Measurements from ENCODE around the gene PCDHB3. TPM values are rescaled to one million over a fixed set of nuclear protein-coding genes. Genes with fewer than 3 reads are reported as not detected.
"Not testable (repeated sequence)": the region's sequence is repeated elsewhere in the genome, so short reads cannot be mapped to it uniquely, and the experiment has no call there.

Gene PCDHB3
- total RNA-seq, 4 donors from 2014 or later = 1.0 to 6.9 (median 2.8) TPM

DNA sequence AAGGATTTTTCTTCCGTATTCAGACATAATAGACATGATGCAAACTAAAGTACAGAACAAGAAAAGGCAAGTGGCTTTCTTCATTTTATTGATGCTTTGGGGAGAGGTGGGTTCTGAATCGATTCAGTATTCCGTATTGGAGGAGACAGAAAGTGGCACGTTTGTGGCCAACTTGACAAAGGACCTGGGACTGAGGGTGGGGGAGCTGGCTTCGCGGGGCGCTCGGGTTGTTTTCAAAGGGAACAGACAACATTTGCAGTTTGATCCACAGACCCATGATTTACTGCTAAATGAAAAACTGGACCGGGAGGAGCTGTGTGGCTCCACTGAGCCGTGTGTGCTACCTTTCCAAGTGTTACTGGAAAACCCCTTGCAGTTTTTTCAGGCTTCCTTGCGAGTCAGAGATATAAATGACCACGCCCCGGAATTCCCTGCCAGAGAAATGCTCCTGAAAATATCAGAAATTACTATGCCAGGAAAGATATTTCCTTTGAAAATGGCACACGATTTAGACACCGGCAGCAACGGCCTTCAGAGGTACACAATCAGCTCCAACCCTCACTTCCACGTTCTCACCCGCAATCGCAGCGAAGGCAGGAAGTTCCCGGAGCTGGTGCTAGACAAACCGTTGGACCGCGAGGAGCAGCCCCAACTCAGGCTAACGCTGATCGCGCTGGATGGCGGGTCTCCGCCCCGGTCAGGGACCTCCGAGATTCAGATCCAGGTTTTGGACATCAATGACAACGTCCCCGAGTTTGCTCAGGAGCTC, 50.1 kb downstream of the PCDHB3 start:
- TF ChIP-seq, protein P1, sequence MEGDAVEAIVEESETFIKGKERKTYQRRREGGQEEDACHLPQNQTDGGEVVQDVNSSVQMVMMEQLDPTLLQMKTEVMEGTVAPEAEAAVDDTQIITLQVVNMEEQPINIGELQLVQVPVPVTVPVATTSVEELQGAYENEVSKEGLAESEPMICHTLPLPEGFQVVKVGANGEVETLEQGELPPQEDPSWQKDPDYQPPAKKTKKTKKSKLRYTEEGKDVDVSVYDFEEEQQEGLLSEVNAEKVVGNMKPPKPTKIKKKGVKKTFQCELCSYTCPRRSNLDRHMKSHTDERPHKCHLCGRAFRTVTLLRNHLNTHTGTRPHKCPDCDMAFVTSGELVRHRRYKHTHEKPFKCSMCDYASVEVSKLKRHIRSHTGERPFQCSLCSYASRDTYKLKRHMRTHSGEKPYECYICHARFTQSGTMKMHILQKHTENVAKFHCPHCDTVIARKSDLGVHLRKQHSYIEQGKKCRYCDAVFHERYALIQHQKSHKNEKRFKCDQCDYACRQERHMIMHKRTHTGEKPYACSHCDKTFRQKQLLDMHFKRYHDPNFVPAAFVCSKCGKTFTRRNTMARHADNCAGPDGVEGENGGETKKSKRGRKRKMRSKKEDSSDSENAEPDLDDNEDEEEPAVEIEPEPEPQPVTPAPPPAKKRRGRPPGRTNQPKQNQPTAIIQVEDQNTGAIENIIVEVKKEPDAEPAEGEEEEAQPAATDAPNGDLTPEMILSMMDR (IDR thresholded peaks at IDR 0.05) = no peak
- no peak for TF ChIP-seq POLR2A (IDR thresholded peaks at IDR 0.05)
- no peaks in the 10 kb centered on the region for H3K27me3 ChIP-seq
- no peaks in the 10 kb centered on the region for H3K36me3 ChIP-seq
- H3K4me1 ChIP-seq = no peaks in the 10 kb centered on the region
- no peak overlapping the region for H3K4me3 ChIP-seq
- DNase-seq = no peak
- peaks cover 0 to 40% of the 10 kb centered on the region in 2 donors for H3K9me3 ChIP-seq
- intact Hi-C loops (cut with DNase I; ENCODE audit: low total_unique reads) = no loop called here
- H3K27ac ChIP-seq = no peak overlapping the region

DNA sequence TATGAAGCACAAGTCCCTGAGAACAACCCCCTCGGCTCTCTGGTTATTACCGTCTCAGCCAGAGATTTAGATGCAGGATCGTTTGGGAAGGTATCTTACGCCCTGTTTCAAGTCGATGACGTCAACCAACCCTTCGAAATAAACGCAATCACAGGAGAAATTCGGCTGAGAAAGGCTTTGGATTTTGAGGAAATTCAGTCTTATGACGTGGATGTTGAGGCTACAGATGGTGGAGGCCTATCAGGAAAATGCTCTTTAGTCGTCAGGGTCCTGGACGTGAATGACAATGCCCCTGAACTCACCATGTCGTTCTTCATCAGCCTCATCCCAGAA, 50.7 kb downstream of the PCDHB3 start:
- intact Hi-C loops (cut with DNase I; ENCODE audit: low total_unique reads) = no loop called here
- Histone ChIP-seq H3K27me3 (no peaks in the 10 kb centered on the region), H3K9me3 (peaks cover 0 to 41% of the 10 kb centered on the region in 2 donors), H3K27ac (no peak overlapping the region), H3K4me1 (no peaks in the 10 kb centered on the region), H3K4me3 (no peak overlapping the region), H3K36me3 (no peaks in the 10 kb centered on the region)
- TF ChIP-seq POLR2A (IDR thresholded peaks at IDR 0.05) = no peak
- TF ChIP-seq, protein P1 (IDR thresholded peaks at IDR 0.05) = no peak
- no peak for DNase-seq

DNA sequence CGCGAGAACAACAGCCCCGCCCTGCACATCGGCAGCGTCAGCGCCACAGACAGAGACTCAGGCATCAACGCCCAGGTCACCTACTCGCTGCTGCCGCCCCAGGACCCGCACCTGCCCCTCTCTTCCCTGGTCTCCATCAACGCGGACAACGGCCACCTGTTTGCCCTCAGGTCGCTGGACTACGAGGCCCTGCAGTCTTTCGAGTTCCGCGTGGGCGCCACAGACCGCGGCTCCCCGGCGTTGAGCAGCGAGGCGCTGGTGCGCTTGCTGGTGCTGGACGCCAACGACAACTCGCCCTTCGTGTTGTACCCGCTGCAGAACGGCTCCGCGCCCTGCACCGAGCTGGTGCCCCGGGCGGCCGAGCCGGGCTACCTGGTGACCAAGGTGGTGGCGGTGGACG, 51.4 kb downstream of the PCDHB3 start:
- peaks cover 0 to 47% of the 10 kb centered on the region in 2 donors for H3K9me3 ChIP-seq
- H3K27me3 ChIP-seq; H3K4me1 ChIP-seq; DNase-seq; H3K4me3 ChIP-seq; intact Hi-C loops (cut with DNase I; ENCODE audit: low total_unique reads); H3K27ac ChIP-seq; H3K36me3 ChIP-seq: not testable (repeated sequence)

DNA sequence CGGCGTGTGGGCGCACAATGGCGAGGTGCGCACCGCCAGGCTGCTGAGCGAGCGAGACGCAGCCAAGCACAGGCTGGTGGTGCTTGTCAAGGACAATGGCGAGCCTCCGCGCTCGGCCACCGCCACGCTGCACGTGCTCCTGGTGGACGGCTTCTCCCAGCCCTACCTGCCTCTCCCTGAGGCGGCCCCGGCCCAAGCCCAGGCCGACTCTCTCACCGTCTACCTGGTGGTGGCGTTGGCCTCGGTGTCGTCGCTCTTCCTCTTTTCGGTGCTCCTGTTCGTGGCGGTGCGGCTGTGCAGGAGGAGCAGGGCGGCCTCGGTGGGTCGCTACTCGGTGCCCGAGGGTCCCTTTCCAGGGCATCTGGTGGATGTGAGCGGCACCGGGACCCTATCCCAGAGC, 51.8 kb downstream of the PCDHB3 start:
- H3K4me1 ChIP-seq; intact Hi-C loops (cut with DNase I; ENCODE audit: low total_unique reads); H3K36me3 ChIP-seq; H3K4me3 ChIP-seq; DNase-seq; H3K27ac ChIP-seq; H3K27me3 ChIP-seq: not testable (repeated sequence)
- H3K9me3 ChIP-seq = peaks cover 0 to 51% of the 10 kb centered on the region in 2 donors

Other genes with a start within 250 kb of the PCDHB3 start
- gene PCDHA10, start 244.6 kb upstream of the PCDHB3 start, total RNA-seq = 1 to 10 TPM in 2 of 4 donors, under 1 TPM in 2; under 0.01 to 3.1 (median 1.6) TPM
- gene PCDHA11, start 231.5 kb upstream of the PCDHB3 start, total RNA-seq = 1 to 10 TPM in 1 of 4 donors, under 1 TPM in 3; 0.26 to 2.1 (median 0.63) TPM
- 1 to 10 TPM in 3 of 4 donors, under 1 TPM in 1; 0.98 to 9.4 (median 1.5) TPM for gene PCDHA12, start 225.2 kb upstream of the PCDHB3 start, total RNA-seq
- gene PCDHA13, start 218.3 kb upstream of the PCDHB3 start, total RNA-seq = 1 to 10 TPM in 2 of 4 donors, under 1 TPM in 1, not detected in 1; 0.70 to 2.8 (median 2.1) TPM
- gene PCDHAC1, start 174.2 kb upstream of the PCDHB3 start, total RNA-seq = 1 to 10 TPM in 2 of 4 donors, under 1 TPM in 1, not detected in 1; under 0.01 to 1.7 (median 1.2) TPM
- 1 to 10 TPM in 2 of 4 donors, under 1 TPM in 2; under 0.01 to 7.1 (median 1.1) TPM for gene PCDHAC2, start 134.0 kb upstream of the PCDHB3 start, total RNA-seq
- gene PCDHB1, start 49.1 kb upstream of the PCDHB3 start, total RNA-seq = under 1 TPM in 1 of 4 donors, not detected in 3; 0.28 TPM
- gene PCDHB2, start 5.9 kb upstream of the PCDHB3 start, total RNA-seq = 1 to 10 TPM in 3 of 4 donors, not detected in 1; 2.3 to 8.4 (median 4.9) TPM
- 10 to 100 TPM in 1 of 4 donors, 1 to 10 TPM in 2, under 1 TPM in 1; 0.59 to 10.5 (median 6.0) TPM for gene PCDHB4, start 21.3 kb downstream of the PCDHB3 start, total RNA-seq
- gene PCDHB5, start 34.7 kb downstream of the PCDHB3 start, total RNA-seq = 10 to 100 TPM in 3 of 4 donors, 1 to 10 TPM in 1; 1.2 to 16.4 (median 12.6) TPM
- 1 to 10 TPM in 3 of 4 donors, under 1 TPM in 1; 0.51 to 4.2 (median 1.7) TPM for gene PCDHB6, start 49.6 kb downstream of the PCDHB3 start, total RNA-seq
- gene PCDHB7, start 72.2 kb downstream of the PCDHB3 start, total RNA-seq = 1 to 10 TPM in 3 of 4 donors, under 1 TPM in 1; 0.51 to 8.0 (median 5.7) TPM
- 1 to 10 TPM in 2 of 4 donors, under 1 TPM in 2; under 0.01 to 5.4 (median 2.1) TPM for gene PCDHB8, start 77.3 kb downstream of the PCDHB3 start, total RNA-seq
- gene PCDHB16, start 81.9 kb downstream of the PCDHB3 start, total RNA-seq = 10 to 100 TPM in 1 of 4 donors, 1 to 10 TPM in 3; 3.8 to 10.2 (median 5.0) TPM
- 1 to 10 TPM; 1.8 to 5.5 (median 4.8) TPM for gene PCDHB9, start 86.7 kb downstream of the PCDHB3 start, total RNA-seq
- gene PCDHB10, start 91.9 kb downstream of the PCDHB3 start, total RNA-seq = 1 to 10 TPM; 2.6 to 8.3 (median 4.7) TPM
- 1 to 10 TPM; 2.4 to 9.8 (median 6.9) TPM for gene PCDHB11, start 99.2 kb downstream of the PCDHB3 start, total RNA-seq
- gene PCDHB12, start 108.2 kb downstream of the PCDHB3 start, total RNA-seq = 10 to 100 TPM in 1 of 4 donors, 1 to 10 TPM in 2, under 1 TPM in 1; 0.88 to 20.5 (median 9.1) TPM
- 10 to 100 TPM in 1 of 4 donors, 1 to 10 TPM in 3; 6.2 to 26.1 (median 8.5) TPM for gene PCDHB13, start 113.4 kb downstream of the PCDHB3 start, total RNA-seq
- 10 to 100 TPM in 2 of 4 donors, 1 to 10 TPM in 2; 3.6 to 14.7 (median 9.3) TPM for gene PCDHB14, start 122.9 kb downstream of the PCDHB3 start, total RNA-seq
- gene PCDHB15, start 144.9 kb downstream of the PCDHB3 start, total RNA-seq = 10 to 100 TPM in 3 of 4 donors, 1 to 10 TPM in 1; 5.0 to 17.8 (median 12.1) TPM
- gene SLC25A2, start 203.6 kb downstream of the PCDHB3 start, total RNA-seq = 1 to 10 TPM in 2 of 4 donors, under 1 TPM in 1, not detected in 1; 0.28 to 2.4 (median 2.3) TPM
- 100 to 1,000 TPM in 2 of 4 donors, 10 to 100 TPM in 2; 76.1 to 121 (median 98.0) TPM for gene TAF7, start 220.3 kb downstream of the PCDHB3 start, total RNA-seq
- 1 to 10 TPM in 2 of 4 donors, under 1 TPM in 2; under 0.01 to 3.3 (median 1.5) TPM for gene PCDHGA1, start 230.0 kb downstream of the PCDHB3 start, total RNA-seq
- 10 to 100 TPM in 2 of 4 donors, 1 to 10 TPM in 2; 3.2 to 11.6 (median 9.3) TPM for gene PCDHGA2, start 238.3 kb downstream of the PCDHB3 start, total RNA-seq
- gene PCDHGA3, start 243.4 kb downstream of the PCDHB3 start, total RNA-seq = 1 to 10 TPM in 3 of 4 donors, under 1 TPM in 1; 0.51 to 8.2 (median 5.6) TPM
- 1 to 10 TPM in 3 of 4 donors, not detected in 1; 4.4 to 7.4 (median 6.9) TPM for gene PCDHGB1, start 249.6 kb downstream of the PCDHB3 start, total RNA-seq

All from uterus (tissue), 4 donors.